ENCODE measurements around the gene VPS29. TPM values are rescaled to one million over a fixed set of nuclear protein-coding genes. Genes with fewer than 3 reads are reported as not detected.

Gene VPS29
- total and polyA plus RNA-seq, 2 of the 4 experiments (the other 2 are of a cell fraction), result 122 to 150 TPM

- peak overlapping the region; percentile 53 for H2BK120ac ChIP-seq (ENCODE audit: low read depth, low read length)
- DNase-seq (peak; percentile 92), ATAC-seq (ENCODE audit: low read depth) (peak; percentile 82)
- no CpG with 5 or more reads among the region's 6 CpGs for WGBS, 2 experiments (ENCODE audit: extremely low coverage in 2 of 2, insufficient read length in 1 of 2)
- H3K18ac ChIP-seq (ENCODE audit: low read depth, low read length), result peak overlapping the region; percentile 8; the same call in 1 of the 2 replicates
- ChIA-PET CTCF (interaction anchor here (0.7 to 1.7 kb wide), 5 partner anchors 13 to 83 kb away, joined by 3 to 4 read pairs (median 4); partner anchors contain the start of genes ARPC3, RAD9B and VPS29), POLR2A (ENCODE audit: unreplicated experiment) (no interaction called here)
- peaks cover 12% of the 10 kb centered on the region for H3K9me1 ChIP-seq (ENCODE audit: insufficient read depth, low read length)
- H3K36me3 ChIP-seq (ENCODE audit: control insufficient read depth, insufficient read depth, low read length), result peaks cover 17% of the 10 kb centered on the region
- peak overlapping the region; percentile 22; the same call in 1 of the 2 replicates for H2AK5ac ChIP-seq (ENCODE audit: low read depth, low read length)
- H2BK15ac ChIP-seq (ENCODE audit: low read depth, low read length), result 0 out of 3 replicates have a peak overlapping the region, but pooled peaks have one; percentile 9
- peaks cover 24 to 37% of the 10 kb centered on the region in 2 experiments for H3K79me1 ChIP-seq (ENCODE audit: low read depth in 1 of 2, low read length in 2 of 2)
- no peaks in the 10 kb centered on the region for H3K9me3 ChIP-seq (ENCODE audit: control insufficient read depth, insufficient read depth, low read length)
- H3K14ac ChIP-seq (replicated peaks; ENCODE audit: low read depth, low read length), result no peak overlapping the region
- no peaks in the 10 kb centered on the region for H3K27me3 ChIP-seq (ENCODE audit: control insufficient read depth, insufficient read depth, low read length)
- H3K9ac ChIP-seq (ENCODE audit: low read depth, low read length), result no peak overlapping the region
- H3K4ac ChIP-seq (ENCODE audit: low read depth, low read length), result peak overlapping the region; percentile 1; the same call in 1 of the 2 replicates
- intact Hi-C loops (cut with micrococcal nuclease) (no loop called here), dilution Hi-C loops (cut with HindIII; ENCODE audit: low sequenced_read_pairs, unreplicated experiment) (no loop called here), in situ Hi-C loops (cut with MboI; ENCODE audit: low sequenced_read_pairs) (no loop called here)
- H4K5ac ChIP-seq (ENCODE audit: low read depth, low read length), result no peak overlapping the region
- no peak overlapping the region for H2AK9ac ChIP-seq (replicated peaks; ENCODE audit: low read depth, low read length, poor library complexity)
- H3K23ac ChIP-seq (ENCODE audit: low read depth, low read length), result no peak overlapping the region
- peak overlapping the region; percentile 58; the same call in 1 of the 2 replicates for H3K27ac ChIP-seq (ENCODE audit: insufficient read depth, low read length)
- H4K91ac ChIP-seq (ENCODE audit: insufficient read depth, low read depth, low read length), result no peak overlapping the region
- TF ChIP-seq FOS (IDR thresholded peaks at IDR 0.05; ENCODE audit: low read depth, low read length) (peak; percentile 73), RCOR1 (IDR thresholded peaks at IDR 0.05; ENCODE audit: insufficient replicate concordance, low read length) (peak; percentile 89), CEBPB (IDR thresholded peaks at IDR 0.05; ENCODE audit: low read depth, low read length) (peak; percentile 17; the same call in 1 of the 2 replicates), RFX5 (IDR thresholded peaks at IDR 0.05; ENCODE audit: low read depth, low read length) (no peak), MAFK (IDR thresholded peaks at IDR 0.05; ENCODE audit: low read depth, low read length) (peak; percentile 45; the same call in 1 of the 2 replicates), CHD1 (IDR thresholded peaks at IDR 0.05; ENCODE audit: low read depth, low read length) (no peak), NFE2L2 (IDR thresholded peaks at IDR 0.05; ENCODE audit: low read depth, low read length) (no peak), MAZ (IDR thresholded peaks at IDR 0.05; ENCODE audit: borderline replicate concordance, low read depth, low read length) (no peak), POLR2A (IDR thresholded peaks at IDR 0.05; ENCODE audit: low read depth, low read length) (no peak), SMC3 (IDR thresholded peaks at IDR 0.05; ENCODE audit: low read depth, low read length) (no peak), ELK1 (IDR thresholded peaks at IDR 0.05; ENCODE audit: borderline replicate concordance, low read depth, low read length) (no peak), MXI1 (IDR thresholded peaks at IDR 0.05; ENCODE audit: borderline replicate concordance, low read depth, low read length) (no peak), BHLHE40 (IDR thresholded peaks at IDR 0.05; ENCODE audit: low read depth, low read length) (peak; percentile 35; the same call in 1 of the 2 replicates), RAD21 (IDR thresholded peaks at IDR 0.05; ENCODE audit: low read length) (no peak)
- TF ChIP-seq, protein P1, sequence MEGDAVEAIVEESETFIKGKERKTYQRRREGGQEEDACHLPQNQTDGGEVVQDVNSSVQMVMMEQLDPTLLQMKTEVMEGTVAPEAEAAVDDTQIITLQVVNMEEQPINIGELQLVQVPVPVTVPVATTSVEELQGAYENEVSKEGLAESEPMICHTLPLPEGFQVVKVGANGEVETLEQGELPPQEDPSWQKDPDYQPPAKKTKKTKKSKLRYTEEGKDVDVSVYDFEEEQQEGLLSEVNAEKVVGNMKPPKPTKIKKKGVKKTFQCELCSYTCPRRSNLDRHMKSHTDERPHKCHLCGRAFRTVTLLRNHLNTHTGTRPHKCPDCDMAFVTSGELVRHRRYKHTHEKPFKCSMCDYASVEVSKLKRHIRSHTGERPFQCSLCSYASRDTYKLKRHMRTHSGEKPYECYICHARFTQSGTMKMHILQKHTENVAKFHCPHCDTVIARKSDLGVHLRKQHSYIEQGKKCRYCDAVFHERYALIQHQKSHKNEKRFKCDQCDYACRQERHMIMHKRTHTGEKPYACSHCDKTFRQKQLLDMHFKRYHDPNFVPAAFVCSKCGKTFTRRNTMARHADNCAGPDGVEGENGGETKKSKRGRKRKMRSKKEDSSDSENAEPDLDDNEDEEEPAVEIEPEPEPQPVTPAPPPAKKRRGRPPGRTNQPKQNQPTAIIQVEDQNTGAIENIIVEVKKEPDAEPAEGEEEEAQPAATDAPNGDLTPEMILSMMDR (conservative IDR thresholded peaks at IDR 0.05; ENCODE audit: low read depth, low read length), result no peak
- TF ChIP-seq, protein P2, sequence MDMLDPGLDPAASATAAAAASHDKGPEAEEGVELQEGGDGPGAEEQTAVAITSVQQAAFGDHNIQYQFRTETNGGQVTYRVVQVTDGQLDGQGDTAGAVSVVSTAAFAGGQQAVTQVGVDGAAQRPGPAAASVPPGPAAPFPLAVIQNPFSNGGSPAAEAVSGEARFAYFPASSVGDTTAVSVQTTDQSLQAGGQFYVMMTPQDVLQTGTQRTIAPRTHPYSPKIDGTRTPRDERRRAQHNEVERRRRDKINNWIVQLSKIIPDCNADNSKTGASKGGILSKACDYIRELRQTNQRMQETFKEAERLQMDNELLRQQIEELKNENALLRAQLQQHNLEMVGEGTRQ (IDR thresholded peaks at IDR 0.05; ENCODE audit: low read depth, low read length), result no peak
- no peak overlapping the region for H3K56ac ChIP-seq (ENCODE audit: extremely low read depth, insufficient read depth, low read length)
- H4K8ac ChIP-seq (ENCODE audit: low read depth in 2 of 2, low read length in 2 of 2), result peak overlapping the region in 1 of 2 experiments; percentile 31; a peak in 1 of 4 replicates
- peaks cover 15% of the 10 kb centered on the region for H3K4me1 ChIP-seq (ENCODE audit: control insufficient read depth, insufficient read depth, low read length)
- H3K4me2 ChIP-seq (ENCODE audit: low read depth, low read length), result peak overlapping the region; percentile 87
- no peak overlapping the region for H2AFZ ChIP-seq (replicated peaks; ENCODE audit: low read length, poor library complexity)
- no peak overlapping the region for H3K4me3 ChIP-seq (ENCODE audit: insufficient read depth, low read depth, low read length)
- no TSS peak for BruUV-seq (replicated peaks)
- peak overlapping the region; percentile 7; the same call in 1 of the 2 replicates for H2BK20ac ChIP-seq (ENCODE audit: low read depth, low read length)
- peaks cover 8% of the 10 kb centered on the region; the same call in 1 of the 2 replicates for H4K20me1 ChIP-seq (ENCODE audit: insufficient read depth, low read length)
- H2BK5ac ChIP-seq (ENCODE audit: low read depth, low read length, poor library complexity, severe bottlenecking), result peak overlapping the region; percentile 48
Observed at GRCh38 chr12:110533607-110534006, 31.7 kb upstream of the VPS29 start.

Measured in IMR-90 (cell line).